Muscle layer of duodenum (tissue), 2 donors: ENCODE measurements around the gene OTUB1.

ENCODE experiments used
- H3K27ac ChIP-seq: one replicate; pipeline ENCODE4 v1.7.0; 2013; ENCODE audit warnings: mild to moderate bottlenecking, low read length
- H3K27me3 ChIP-seq: one replicate; pipeline ENCODE4 v1.7.0; 2013; ENCODE audit warnings: low read depth, mild to moderate bottlenecking, control low read depth, low read length
- H3K36me3 ChIP-seq, 2 donors: one replicate each; pipeline ENCODE4 v1.7.0; 2013; ENCODE audit warnings: low read length in 2 of 2, control low read depth in 1 of 2, mild to moderate bottlenecking in 1 of 2; ENCODE audit not compliant: insufficient read depth in 2 of 2, control insufficient read depth in 1 of 2
- H3K4me1 ChIP-seq, 2 donors: one replicate each; pipeline ENCODE4 v1.7.0; 2013; ENCODE audit warnings: low read length in 2 of 2, mild to moderate bottlenecking in 2 of 2, control low read depth in 1 of 2, moderate library complexity in 1 of 2; ENCODE audit not compliant: insufficient read depth in 2 of 2, control insufficient read depth in 1 of 2
- H3K4me3 ChIP-seq, 2 donors: one replicate each; pipeline ENCODE4 v1.7.0; 2013; ENCODE audit warnings: low read length in 2 of 2, low read depth in 1 of 2, mild to moderate bottlenecking in 1 of 2
- H3K9me3 ChIP-seq, 2 donors: one replicate each; pipeline ENCODE4 v1.7.0; 2013; ENCODE audit warnings: low read length in 2 of 2, control low read depth in 1 of 2, mild to moderate bottlenecking in 1 of 2; ENCODE audit not compliant: control insufficient read depth in 1 of 2
- donor health status: healthy.

Gene OTUB1

GRCh38 chr11:63978551-63979239 lies 7.5 kb upstream of the OTUB1 start:
- no peak overlapping the region for H3K4me3 ChIP-seq
- no peak overlapping the region for H3K27ac ChIP-seq
- no peaks in the 10 kb centered on the region for H3K9me3 ChIP-seq
- peaks cover 0 to 8% of the 10 kb centered on the region in 2 donors for H3K36me3 ChIP-seq
- peaks cover 6 to 22% of the 10 kb centered on the region in 2 donors for H3K4me1 ChIP-seq
- H3K27me3 ChIP-seq = no peaks in the 10 kb centered on the region

- H3K9me3 ChIP-seq = no peaks in the 10 kb centered on the region
- peaks cover 0 to 8% of the 10 kb centered on the region in 2 donors for H3K36me3 ChIP-seq
- no peak overlapping the region for H3K4me3 ChIP-seq
- peaks cover 6 to 18% of the 10 kb centered on the region in 2 donors for H3K4me1 ChIP-seq
- no peaks in the 10 kb centered on the region for H3K27me3 ChIP-seq
- H3K27ac ChIP-seq = no peak overlapping the region
These were observed 6.8 kb upstream of the OTUB1 start for GRCh38 chr11:63979426-63979825.

GRCh38 chr11:63985812-63986155 lies 454 bp upstream of the OTUB1 start:
- Histone ChIP-seq H3K36me3 (peaks cover 6 to 7% of the 10 kb centered on the region in 2 donors), H3K27ac (peak overlapping the region; percentile 67), H3K4me1 (peaks cover 11 to 21% of the 10 kb centered on the region in 2 donors), H3K4me3 (peak overlapping the region; percentile 93 to 98), H3K9me3 (no peaks in the 10 kb centered on the region), H3K27me3 (no peaks in the 10 kb centered on the region)

- no peaks in the 10 kb centered on the region for H3K9me3 ChIP-seq
- no peaks in the 10 kb centered on the region for H3K27me3 ChIP-seq
- peak overlapping the region; percentile 93 to 98 for H3K4me3 ChIP-seq
- H3K36me3 ChIP-seq = peaks cover 16 to 18% of the 10 kb centered on the region in 2 donors
- H3K4me1 ChIP-seq = peaks cover 11 to 21% of the 10 kb centered on the region in 2 donors
- peak overlapping the region; percentile 67 for H3K27ac ChIP-seq
These were observed 785 bp downstream of the OTUB1 start for GRCh38 chr11:63986932-63987513.

- H3K4me1 ChIP-seq = peaks cover 8 to 17% of the 10 kb centered on the region in 2 donors
- H3K9me3 ChIP-seq = no peaks in the 10 kb centered on the region
- H3K27ac ChIP-seq = no peak overlapping the region
- no peak overlapping the region for H3K4me3 ChIP-seq
- peaks cover 16 to 37% of the 10 kb centered on the region in 2 donors for H3K36me3 ChIP-seq
- no peaks in the 10 kb centered on the region for H3K27me3 ChIP-seq
These were observed 5.3 kb downstream of the OTUB1 start for GRCh38 chr11:63991558-63991957.

- Histone ChIP-seq H3K27ac (no peak overlapping the region), H3K4me3 (no peak overlapping the region), H3K27me3 (no peaks in the 10 kb centered on the region), H3K9me3 (no peaks in the 10 kb centered on the region), H3K4me1 (peaks cover 0 to 2% of the 10 kb centered on the region in 2 donors), H3K36me3 (peaks cover 29 to 52% of the 10 kb centered on the region in 2 donors)
These were observed 6.9 kb downstream of the OTUB1 start for GRCh38 chr11:63993100-63993499.

- H3K36me3 ChIP-seq = peaks cover 26 to 50% of the 10 kb centered on the region in 2 donors
These were observed 7.8 kb downstream of the OTUB1 start for GRCh38 chr11:63993993-63994392.

GRCh38 chr11:63996512-63996911 lies 10.3 kb downstream of the OTUB1 start:
- no peak overlapping the region for H3K27ac ChIP-seq
- H3K4me3 ChIP-seq = no peak overlapping the region
- no peaks in the 10 kb centered on the region for H3K27me3 ChIP-seq
- no peaks in the 10 kb centered on the region for H3K9me3 ChIP-seq
- peaks cover 0 to 31% of the 10 kb centered on the region in 2 donors for H3K4me1 ChIP-seq
- H3K36me3 ChIP-seq = peaks cover 16 to 41% of the 10 kb centered on the region in 2 donors

More at GRCh38 chr11:63993993-63994392, 7.8 kb downstream of the OTUB1 start:
- no peak overlapping the region for H3K4me3 ChIP-seq
- H3K27ac ChIP-seq = no peak overlapping the region
- no peaks in the 10 kb centered on the region for H3K27me3 ChIP-seq
- no peaks in the 10 kb centered on the region for H3K9me3 ChIP-seq
- H3K4me1 ChIP-seq = peaks cover 0 to 5% of the 10 kb centered on the region in 2 donors

GRCh38 chr11:63997104-63997700 lies 11.0 kb downstream of the OTUB1 start:
- no peaks in the 10 kb centered on the region for H3K9me3 ChIP-seq
- H3K4me1 ChIP-seq = peaks cover 0 to 38% of the 10 kb centered on the region in 2 donors
- H3K4me3 ChIP-seq = no peak overlapping the region
- peaks cover 13 to 37% of the 10 kb centered on the region in 2 donors for H3K36me3 ChIP-seq
- H3K27me3 ChIP-seq = no peaks in the 10 kb centered on the region
- no peak overlapping the region for H3K27ac ChIP-seq

GRCh38 chr11:63997801-63998337 lies 11.6 kb downstream of the OTUB1 start:
- Histone ChIP-seq H3K27me3 (no peaks in the 10 kb centered on the region), H3K4me1 (peaks cover 0 to 43% of the 10 kb centered on the region in 2 donors), H3K27ac (no peak overlapping the region)

GRCh38 chr11:63998558-63999348 lies 12.5 kb downstream of the OTUB1 start:
- H3K27me3 ChIP-seq = no peaks in the 10 kb centered on the region
- H3K27ac ChIP-seq = no peak overlapping the region
- H3K36me3 ChIP-seq = peaks cover 13 to 37% of the 10 kb centered on the region in 2 donors
- H3K9me3 ChIP-seq = no peaks in the 10 kb centered on the region
- peaks cover 0 to 43% of the 10 kb centered on the region in 2 donors for H3K4me1 ChIP-seq
- H3K4me3 ChIP-seq = peak overlapping the region in 1 of 2 donors; percentile 66

More at GRCh38 chr11:63997801-63998337, 11.6 kb downstream of the OTUB1 start:
- Histone ChIP-seq H3K9me3 (no peaks in the 10 kb centered on the region), H3K36me3 (peaks cover 13 to 37% of the 10 kb centered on the region in 2 donors), H3K4me3 (no peak overlapping the region)
